GM19035 (cell line): ENCODE data around the gene AQP5.
"Not testable (repeated sequence)": the region's sequence is repeated elsewhere in the genome, so short reads cannot be mapped to it uniquely, and the experiment has no call there.

Source experiments
- ATAC-seq: cut with Tn5 transposase; IDR thresholded peaks from one replicate; pipeline ENCODE4 v1.9.1; 2021; ENCODE audit not compliant: unreplicated experiment

Gene AQP5

GRCh38 chr12:49979016-49979586 lies 17.4 kb downstream of the AQP5 start:
- ATAC-seq, result no peak

- no peak for ATAC-seq
These were observed 18.1 kb downstream of the AQP5 start for GRCh38 chr12:49979791-49980190.

DNA sequence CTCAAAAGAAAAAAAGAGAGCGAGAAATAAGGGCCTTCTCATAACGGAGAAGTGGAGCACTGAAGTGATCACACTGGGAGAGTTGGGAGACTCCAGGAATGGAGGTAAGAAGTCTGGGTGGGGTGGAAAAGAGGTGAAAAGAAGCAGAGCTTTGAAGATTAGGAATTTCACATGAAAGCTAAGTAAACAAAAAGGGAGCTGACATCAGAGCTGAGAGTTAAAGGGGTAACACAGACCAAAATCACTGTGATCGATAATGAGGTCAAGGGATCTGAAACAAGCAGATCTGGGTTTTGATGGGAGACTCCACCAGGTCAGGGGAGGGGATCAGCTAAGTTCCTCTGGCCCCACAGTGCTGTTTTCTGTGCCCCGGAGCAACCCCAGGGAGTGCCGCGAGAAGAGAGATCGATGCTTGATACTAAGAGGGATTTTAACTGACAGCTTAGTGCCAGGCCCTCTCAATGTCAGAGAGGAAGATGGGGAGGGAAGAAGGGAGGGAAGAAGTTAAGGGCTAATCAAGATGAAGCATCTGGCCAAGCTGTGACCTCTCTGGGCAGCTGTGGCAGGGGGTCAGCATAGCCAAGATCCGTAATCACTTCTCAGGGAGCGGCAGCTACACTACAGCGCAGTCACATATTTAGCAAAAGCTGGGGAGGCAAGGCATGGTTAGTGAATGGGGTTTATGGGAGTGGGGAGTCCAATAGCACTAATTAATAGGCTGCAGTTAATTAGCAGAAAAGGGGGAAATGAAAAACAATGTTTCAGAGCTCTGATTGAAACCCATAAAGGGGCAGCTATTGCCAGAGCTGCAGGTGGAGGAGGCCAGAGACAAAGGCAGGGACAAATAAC lies 19.1 kb downstream of the AQP5 start:
- ATAC-seq, result no peak

- no peak for ATAC-seq
These were observed 20.8 kb downstream of the AQP5 start for GRCh38 chr12:49982246-49983087.

- ATAC-seq, result no peak
These were observed 22.2 kb downstream of the AQP5 start for GRCh38 chr12:49983892-49984291.

- no peak for ATAC-seq
These were observed 23.0 kb downstream of the AQP5 start for GRCh38 chr12:49984476-49985359.

DNA sequence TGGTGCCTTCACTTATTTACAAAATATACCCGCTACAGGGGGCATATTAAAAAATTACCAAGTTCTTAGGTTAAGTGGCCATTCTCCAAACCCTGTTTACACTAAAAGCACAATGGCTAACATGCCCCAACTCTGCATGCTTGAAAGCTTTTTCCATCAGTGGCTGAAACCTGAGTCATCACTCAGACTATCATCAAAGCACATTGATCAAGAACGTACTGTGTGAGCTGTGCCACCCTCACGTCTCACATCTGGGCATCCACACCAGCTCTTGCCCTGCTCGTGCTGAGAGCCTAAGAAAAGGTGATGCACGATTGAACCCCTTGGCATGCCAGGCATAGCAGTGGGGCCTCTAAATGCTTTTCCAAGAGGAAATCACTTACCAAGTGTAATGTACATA lies 24.3 kb downstream of the AQP5 start:
- ATAC-seq, result no peak

- not testable (repeated sequence) for ATAC-seq
These were observed 24.8 kb downstream of the AQP5 start for GRCh38 chr12:49986476-49986875.

DNA sequence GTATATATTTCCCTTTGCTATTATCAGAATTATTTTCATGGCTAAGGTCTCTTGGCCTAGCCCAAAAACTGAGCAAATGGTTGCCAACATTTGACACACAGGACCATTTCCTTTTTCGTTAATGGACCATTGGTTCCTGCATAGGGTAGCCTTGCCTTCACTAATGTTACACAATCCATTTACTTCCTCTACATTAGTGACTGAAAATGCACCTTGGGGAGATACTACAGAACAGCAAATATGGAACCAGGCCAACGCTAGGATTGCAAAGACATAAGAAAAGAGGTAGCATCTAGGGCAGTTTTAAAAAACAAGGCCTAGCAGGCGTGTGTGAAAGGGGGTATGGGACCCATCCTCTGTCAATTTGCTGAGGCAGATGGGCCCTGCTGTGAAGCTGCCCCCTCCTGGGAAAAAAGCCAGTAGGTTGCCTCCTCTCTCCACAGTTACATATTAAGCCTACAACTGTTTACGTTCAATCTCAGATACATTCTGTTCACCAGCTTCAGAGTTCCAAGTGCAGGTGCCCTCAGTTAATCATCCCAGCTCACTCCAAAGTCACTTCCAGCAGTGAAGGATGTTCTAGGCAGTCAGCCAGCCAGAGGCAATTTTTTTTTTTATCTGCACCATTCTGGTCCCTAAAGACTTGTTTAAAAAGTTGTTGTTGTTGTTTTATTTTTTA lies 26.1 kb downstream of the AQP5 start:
- ATAC-seq, result no peak

- ATAC-seq, result not testable (repeated sequence)
These were observed 27.7 kb downstream of the AQP5 start for GRCh38 chr12:49989400-49989799.

- no peak for ATAC-seq
These were observed 28.6 kb downstream of the AQP5 start for GRCh38 chr12:49990273-49990672.

DNA sequence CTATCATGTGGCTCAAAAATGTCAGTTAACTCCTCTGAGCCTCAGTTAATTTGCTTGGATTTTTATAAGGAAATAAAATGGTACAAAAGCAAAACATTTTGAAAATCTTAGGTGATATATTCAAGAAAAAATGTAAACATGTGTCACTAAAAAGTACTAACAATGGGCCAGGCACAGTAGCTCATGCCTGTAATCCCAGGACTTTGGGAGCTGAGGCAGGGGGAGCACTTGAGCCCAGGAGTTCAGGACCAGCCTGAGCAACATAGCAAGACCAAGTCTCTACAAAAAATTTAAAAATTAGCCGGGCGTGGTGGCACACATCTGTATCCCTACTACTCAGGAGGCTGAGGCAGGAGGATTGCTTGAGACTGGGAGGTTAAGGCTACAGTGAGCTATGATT lies 36.8 kb downstream of the AQP5 start:
- ATAC-seq, result no peak

- no peak for ATAC-seq
These were observed 41.9 kb downstream of the AQP5 start for GRCh38 chr12:50003595-50003994.

GRCh38 chr12:50004696-50005095 lies 43.0 kb downstream of the AQP5 start:
- no peak for ATAC-seq

- no peak for ATAC-seq
These were observed 43.5 kb downstream of the AQP5 start for GRCh38 chr12:50005175-50005574.

- ATAC-seq, result no peak
These were observed 44.6 kb downstream of the AQP5 start for GRCh38 chr12:50006280-50006679.

GRCh38 chr12:50006754-50007442 lies 45.2 kb downstream of the AQP5 start:
- no peak for ATAC-seq

DNA sequence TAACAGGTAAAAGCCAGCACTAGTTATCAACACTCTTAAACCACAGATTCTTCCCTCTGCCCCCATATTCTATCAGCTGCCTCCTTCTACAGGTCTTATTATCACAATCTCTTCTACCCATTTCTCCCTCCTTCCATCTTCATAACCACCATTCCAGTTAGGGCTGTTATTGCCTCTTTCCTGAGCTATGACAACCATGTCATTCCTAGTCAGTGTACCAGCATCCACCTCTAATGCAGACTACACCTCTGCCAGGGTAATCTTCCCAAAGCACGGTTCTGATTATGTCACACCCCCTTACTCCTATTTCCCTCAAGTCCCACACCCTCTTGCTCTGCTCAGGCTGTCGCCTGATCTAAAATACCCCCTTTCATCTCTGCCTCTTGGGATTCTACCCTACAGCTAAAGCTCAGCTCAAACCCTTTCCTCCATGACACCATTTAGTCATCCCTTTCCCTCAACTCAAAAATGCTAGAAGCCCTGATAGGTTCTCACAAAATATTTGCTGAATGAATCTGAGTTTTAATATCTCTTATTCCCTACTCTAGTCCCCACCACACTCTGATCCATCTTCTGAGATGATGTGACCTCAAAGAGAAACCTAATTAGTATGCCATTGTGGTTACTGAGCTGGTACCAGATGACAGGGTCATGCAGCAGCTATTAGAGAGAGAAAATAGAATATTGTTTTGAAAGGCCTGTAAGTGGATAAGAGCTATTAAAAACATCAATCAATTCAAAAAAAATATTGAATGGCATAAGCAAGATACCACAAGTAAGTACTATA lies 51.9 kb downstream of the AQP5 start:
- no peak for ATAC-seq

- ATAC-seq, result no peak
These were observed 52.7 kb downstream of the AQP5 start for GRCh38 chr12:50014342-50014741.
